Gastroesophageal sphincter (tissue), 3 donors: ENCODE data around the gene PTPRD.

Source experiments
- CTCF ChIP-seq, 4 experiments: fragments of 200-600 bp in 2 of 4; fragments of 450-650 bp in 2 of 4; sonication (generic) in 1 of 4; IDR thresholded peaks; one replicate each; pipeline ENCODE4 v1.5.1; 2017 to 2019; ENCODE audit warnings: antibody characterized with exemption in 4 of 4, mild to moderate bottlenecking in 2 of 4, moderate library complexity in 2 of 4
- EP300 ChIP-seq: sonication (generic); formaldehyde crosslinking; IDR thresholded peaks from one replicate; pipeline ENCODE4 v1.6.1; 2017; ENCODE audit warnings: antibody characterized with exemption, mild to moderate bottlenecking
- POLR2A ChIP-seq, 2 donors: fragments of 450-650 bp; IDR thresholded peaks; one replicate each; pipeline ENCODE4 v1.6.1; 2017; ENCODE audit warnings: antibody characterized with exemption in 2 of 2, mild to moderate bottlenecking in 2 of 2, moderate library complexity in 1 of 2
- POLR2AphosphoS5 ChIP-seq: sonication (generic); formaldehyde crosslinking; IDR thresholded peaks from one replicate; pipeline ENCODE4 v1.6.1; 2017; ENCODE audit warnings: antibody characterized with exemption

DNA sequence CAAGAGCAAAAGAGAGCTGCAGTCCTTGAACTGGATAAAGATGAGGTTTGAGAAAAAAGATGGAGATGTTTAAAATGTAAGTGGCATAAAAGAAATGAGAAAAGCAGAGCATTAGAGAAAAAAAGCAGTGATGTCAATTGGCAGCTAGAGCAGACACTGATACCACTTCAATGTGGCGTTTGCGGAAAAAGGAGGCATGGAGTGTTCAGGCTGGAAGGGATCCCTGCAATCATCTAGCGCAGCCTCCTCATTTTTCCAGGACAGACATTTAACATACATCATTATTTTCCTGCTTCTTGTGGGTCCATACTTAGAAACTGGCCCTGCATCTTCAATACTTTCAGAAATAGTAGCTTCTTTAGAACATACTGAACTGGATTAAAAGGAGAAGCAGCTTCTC, 563.8 kb downstream of the PTPRD start:
- TF ChIP-seq CTCF (IDR thresholded peaks at IDR 0.05): no peak
- TF ChIP-seq POLR2A (IDR thresholded peaks at IDR 0.05): no peak
- TF ChIP-seq POLR2AphosphoS5: no peak
- TF ChIP-seq EP300: no peak
